H1 (cell line): Measurements from ENCODE around the gene ACTG1. TPM values are rescaled to one million over a fixed set of nuclear protein-coding genes. Genes with fewer than 3 reads are reported as not detected.

Experiments used
- CHD1 ChIP-seq: IDR thresholded peaks from 2 replicates; pipeline ENCODE4 v1.6.1; 2012; ENCODE audit warnings: low read depth, low read length, improper control_type of control experiment
- polyA plus RNA-seq, 7 experiments: library from polyadenylated mRNA; depleted of rRNA in 3 of 7; stranded (reverse) in 5 of 7; unstranded in 2 of 7; fragments of >200 nt in 5 of 7; fragments of 200-250 nt in 2 of 7; gene quantifications; 1 replicate in 5 of 7; 2 replicates in 1 of 7; 4 replicates in 1 of 7; pipeline versions ENCODE4 v1.2.1 to v1.2.3, GENCODE V29; 2011 to 2013; ENCODE audit warnings: missing spikeins in 2 of 7, mixed read lengths in 2 of 7
- total RNA-seq: library from RNA; stranded (reverse); fragmentation: NEBNext Ultra II Directional; extraction: Animal tissue kit (Norgen Biotek cat#: 25700); gene quantifications from 2 replicates; pipeline ENCODE4 v1.2.1, GENCODE V29; 2021
- TF ChIP-seq, protein P1 (sequence below): IDR thresholded peaks from 2 replicates; pipeline ENCODE4 v1.6.1; 2012; ENCODE audit warnings: inconsistent platforms

The ACTG1 gene
- total and polyA plus RNA-seq, 2 of the 8 experiments (the other 6 are each of a cell fraction or from before 2014, with no cell fraction given) = 3,535 to 5,010 TPM

DNA sequence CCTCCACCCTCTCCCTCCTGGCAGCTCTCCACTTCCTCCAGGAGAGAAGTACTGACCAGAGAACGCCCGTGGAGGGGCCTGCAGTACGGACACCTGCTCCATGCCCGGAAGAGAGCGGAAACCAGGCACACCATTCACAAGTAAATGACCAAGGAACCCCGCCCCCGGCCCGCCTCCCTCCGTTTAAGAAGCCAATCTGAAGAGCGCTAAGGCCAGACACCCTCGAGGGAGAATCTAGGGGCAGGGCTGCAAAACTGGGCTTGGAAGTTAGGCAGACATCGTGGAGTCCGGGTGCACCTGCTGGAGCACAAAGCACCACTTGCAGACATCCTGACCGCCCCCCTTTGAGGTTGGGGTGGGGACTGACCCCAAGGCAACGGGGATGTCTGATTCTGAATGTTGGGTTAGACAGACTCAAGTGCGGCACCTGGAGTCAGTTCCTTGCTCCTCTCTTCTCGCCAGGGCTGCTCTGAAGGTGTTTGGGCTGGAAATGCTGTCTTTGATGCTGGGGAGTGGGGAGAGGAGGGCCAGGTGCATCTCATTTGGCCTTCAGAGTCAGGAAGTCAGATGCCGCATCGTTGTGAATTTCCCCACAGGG lies 40.5 kb upstream of the ACTG1 start (continued):
- TF ChIP-seq, protein P1, sequence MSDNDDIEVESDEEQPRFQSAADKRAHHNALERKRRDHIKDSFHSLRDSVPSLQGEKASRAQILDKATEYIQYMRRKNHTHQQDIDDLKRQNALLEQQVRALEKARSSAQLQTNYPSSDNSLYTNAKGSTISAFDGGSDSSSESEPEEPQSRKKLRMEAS = peak; percentile 48; the same call in 1 of the 2 replicates
- no peak for TF ChIP-seq CHD1
